Endothelial cell of umbilical vein (primary cell): ENCODE results near the gene MTAP. TPM values are rescaled to one million over a fixed set of nuclear protein-coding genes. Genes with fewer than 3 reads are reported as not detected.

Source experiments
- BruUV-seq: library from RNA; stranded (reverse); fragments of 400-500 nt; replicated peaks from 2 replicates; lab custom pipeline; 2021; lab: Mats Ljungman, UMichigan
- CTCF ChIA-PET: fragments of 300-600, 350-600 bp; sonication (Branson Sonifier 250); formaldehyde crosslinking; loops from one replicate; lab custom pipeline; 2021; ENCODE audit warnings: antibody characterized with exemption, inconsistent platforms; lab: Charles Lee
- POLR2A ChIA-PET: fragments of 300-600, 350-600 bp; sonication (Branson Sonifier 250); formaldehyde crosslinking; loops from one replicate; lab custom pipeline; 2021; ENCODE audit warnings: antibody characterized with exemption, inconsistent platforms; lab: Charles Lee
- DNase-seq: peaks from one replicate; pipeline ENCODE4 v3.0.0-alpha.2; 2011; ENCODE audit warnings: low read depth, low spot score
- FAIRE-seq: peaks from 2 replicates; lab custom pipeline; 2011; peaks lifted over from hg19 to GRCh38; lab: Jason Lieb, UNC
- H2AFZ ChIP-seq: 2 replicates; pipeline ENCODE4 v1.6.0; 2012; ENCODE audit warnings: low read depth, low read length, control low read depth, inconsistent platforms
- H3K27ac ChIP-seq: 2 replicates; pipeline ENCODE4 v1.5.1; 2011; ENCODE audit warnings: low read depth, mild to moderate bottlenecking, control low read depth, low read length, moderate library complexity; ENCODE audit not compliant: insufficient read depth
- H3K27me3 ChIP-seq, 2 experiments: 2 replicates each; pipeline versions ENCODE4 v1.6.0 to v1.6.1; 2011; ENCODE audit warnings: low read length in 2 of 2, mixed read lengths in 1 of 2; ENCODE audit not compliant: control insufficient read depth in 2 of 2, insufficient read depth in 2 of 2
- H3K36me3 ChIP-seq, 2 experiments: 2 replicates in 1 of 2; 3 replicates in 1 of 2; pipeline ENCODE4 v1.5.1; 2011; ENCODE audit warnings: low read length in 2 of 2, mild to moderate bottlenecking in 1 of 2, moderate library complexity in 1 of 2; ENCODE audit not compliant: control insufficient read depth in 2 of 2, insufficient read depth in 2 of 2; ENCODE audit errors: extremely low read depth in 1 of 2
- H3K4me1 ChIP-seq: 3 replicates; pipeline ENCODE4 v1.5.1; 2011; ENCODE audit warnings: mild to moderate bottlenecking, low read length; ENCODE audit not compliant: control insufficient read depth, insufficient read depth; ENCODE audit errors: extremely low read depth
- H3K4me2 ChIP-seq: 2 replicates; pipeline ENCODE4 v1.6.1; 2011; ENCODE audit warnings: low read length, control low read depth, mixed read lengths; ENCODE audit not compliant: insufficient read depth
- H3K4me3 ChIP-seq, 3 experiments: fragments of 200-600 bp in 1 of 3; sonication (generic), shearing (Covaris generic) in 1 of 3; replicated peaks in 1 of 3; 2 replicates each; pipeline ENCODE4 v1.5.1; 2011 to 2016; ENCODE audit warnings: control low read depth in 3 of 3, low read length in 3 of 3, mild to moderate bottlenecking in 2 of 3, inconsistent platforms in 1 of 3, low read depth in 1 of 3, moderate library complexity in 1 of 3; ENCODE audit not compliant: insufficient read depth in 1 of 3
- H3K79me2 ChIP-seq: 2 replicates; pipeline ENCODE4 v1.6.0; 2012; ENCODE audit warnings: low read length, inconsistent platforms; ENCODE audit not compliant: control insufficient read depth, insufficient read depth
- H3K9ac ChIP-seq: replicated peaks from 2 replicates; pipeline ENCODE3; 2011; ENCODE audit warnings: low read length, control low read depth; ENCODE audit not compliant: insufficient read depth; ENCODE audit errors: extremely low read depth
- H3K9me1 ChIP-seq: replicated peaks from 3 replicates; pipeline ENCODE4 v1.6.0; 2011; ENCODE audit warnings: mild to moderate bottlenecking, low read length; ENCODE audit not compliant: control insufficient read depth, insufficient read depth; ENCODE audit errors: extremely low read depth
- H3K9me3 ChIP-seq: replicated peaks from 2 replicates; pipeline ENCODE4 v1.5.1; 2012; ENCODE audit warnings: low read length, inconsistent platforms; ENCODE audit not compliant: control insufficient read depth, insufficient read depth
- H4K20me1 ChIP-seq: replicated peaks from 2 replicates; pipeline ENCODE3; 2011; ENCODE audit warnings: mild to moderate bottlenecking, low read length; ENCODE audit not compliant: control insufficient read depth, insufficient read depth; ENCODE audit errors: extremely low read depth
- CTCF ChIP-seq, 2 donors: IDR thresholded peaks; 1 replicate in 1 of 2; 2 replicates in 1 of 2; pipeline ENCODE4 v1.5.1; 2011; ENCODE audit warnings: low read length in 2 of 2, mild to moderate bottlenecking in 2 of 2, moderate library complexity in 2 of 2, control low read depth in 1 of 2, inconsistent platforms in 1 of 2, low read depth in 1 of 2; ENCODE audit not compliant: insufficient read depth in 1 of 2; ENCODE audit errors: extremely low read depth in 1 of 2
- EZH2 ChIP-seq: IDR thresholded peaks from 2 replicates; pipeline ENCODE4 v1.6.1; 2012; ENCODE audit warnings: borderline replicate concordance, low read depth, mild to moderate bottlenecking, moderate library complexity, low read length, inconsistent platforms; ENCODE audit not compliant: severe bottlenecking
- FOS ChIP-seq: IDR thresholded peaks from 2 replicates; pipeline ENCODE4 v1.6.1; 2011; ENCODE audit warnings: mild to moderate bottlenecking, low read length, moderate library complexity, borderline replicate concordance; ENCODE audit not compliant: insufficient read depth
- GATA2 ChIP-seq: IDR thresholded peaks from 2 replicates; pipeline ENCODE4 v1.7.0; 2011; ENCODE audit warnings: low read depth, mild to moderate bottlenecking, moderate library complexity, mixed read lengths, low read length; ENCODE audit not compliant: insufficient read length, insufficient read depth
- JUN ChIP-seq: IDR thresholded peaks from 2 replicates; pipeline ENCODE4 v1.6.1; 2011; ENCODE audit warnings: borderline replicate concordance, low read depth; ENCODE audit not compliant: insufficient read length, insufficient read depth
- MAX ChIP-seq: IDR thresholded peaks from 2 replicates; pipeline ENCODE4 v1.6.1; 2011; ENCODE audit not compliant: insufficient read depth, insufficient read length
- MYC ChIP-seq: IDR thresholded peaks from one replicate; pipeline ENCODE4 v1.6.1; 2011; ENCODE audit warnings: mild to moderate bottlenecking, low read depth, low read length
- POLR2A ChIP-seq: IDR thresholded peaks from 2 replicates; pipeline ENCODE4 v1.6.1; 2012; ENCODE audit warnings: low read depth, mild to moderate bottlenecking, control low read depth, low read length
- POLR2AphosphoS5 ChIP-seq: IDR thresholded peaks from 2 replicates; pipeline ENCODE4 v1.6.1; 2012; ENCODE audit warnings: low read depth, mild to moderate bottlenecking, control low read depth, low read length, moderate library complexity; ENCODE audit not compliant: insufficient read depth
- dilution Hi-C: fragments of 300-500 bp; cut with MboI; formaldehyde crosslinking; loops from one replicate; pipeline ENCODE4 v1.15.0; 2019; ENCODE audit warnings: low sequenced_read_pairs; ENCODE audit not compliant: extremely low pct_ligation_motif_present
- intact Hi-C: fragments of 100-400 bp; cut with micrococcal nuclease; formaldehyde crosslinking; loops from one replicate; pipeline ENCODE4 v1.10.0; 2022
- polyA plus RNA-seq, 4 experiments: library from polyadenylated mRNA; depleted of rRNA in 3 of 4; stranded (reverse) in 3 of 4; unstranded in 1 of 4; fragments of >200 nt; gene quantifications; 2 replicates each; pipeline versions ENCODE4 v1.2.1 to v1.2.3, GENCODE V29; 2011 to 2012; ENCODE audit warnings: missing spikeins in 1 of 4
- total RNA-seq: library from RNA; stranded (reverse); gene quantifications from 2 replicates; pipeline ENCODE4 v1.2.3, GENCODE V29; 2021

The MTAP gene
- total and polyA plus RNA-seq, 2 donors (not counting 3 experiments of a cell fraction or from before 2014, with no cell fraction given) = 11.3 to 55.1 TPM

GRCh38 chr9:21982861-21983560 is 180.6 kb downstream of the MTAP start:
- Histone ChIP-seq H3K4me2 (no peak overlapping the region), H3K4me1 (peaks cover 9% of the 10 kb centered on the region), H3K9me1 (no peaks in the 10 kb centered on the region), H3K4me3 (no peak overlapping the region), H3K79me2 (no peaks in the 10 kb centered on the region), H3K9me3 (no peaks in the 10 kb centered on the region), H3K9ac (no peak overlapping the region), H3K36me3 (no peaks in the 10 kb centered on the region), H2AFZ (no peak overlapping the region), H3K27me3 (peaks cover 38 to 95% of the 10 kb centered on the region in 2 experiments), H3K27ac (no peak overlapping the region), H4K20me1 (no peaks in the 10 kb centered on the region)
- FAIRE-seq (no peak), DNase-seq (no peak)
- CTCF ChIA-PET = interaction anchor here (0.6 to 2.7 kb wide), 9 partner anchors 9 to 261 kb away, joined by 3 to 10 read pairs (median 4); partner anchors contain the start of genes CDKN2A, CDKN2B and CDKN2B-AS1
- intact Hi-C loops = no loop called here
- POLR2A ChIA-PET = no interaction called here
- dilution Hi-C loops = no loop called here
- TF ChIP-seq MYC (no peak), GATA2 (no peak), EZH2 (no peak), FOS (no peak), JUN (no peak), POLR2AphosphoS5 (no peak)
- BruUV-seq = no TSS peak

- dilution Hi-C loops = no loop called here
- POLR2A ChIA-PET = no interaction called here
- Histone ChIP-seq H3K79me2 (no peaks in the 10 kb centered on the region), H3K9ac (no peak overlapping the region), H3K27ac (no peak overlapping the region), H2AFZ (no peak overlapping the region), H3K9me3 (no peaks in the 10 kb centered on the region), H3K27me3 (peaks cover 39 to 96% of the 10 kb centered on the region in 2 experiments), H3K4me2 (no peak overlapping the region), H4K20me1 (no peaks in the 10 kb centered on the region), H3K4me3 (no peak overlapping the region), H3K4me1 (peaks cover 9% of the 10 kb centered on the region), H3K36me3 (no peaks in the 10 kb centered on the region), H3K9me1 (no peaks in the 10 kb centered on the region)
- no peak for DNase-seq
- intact Hi-C loops = no loop called here
- CTCF ChIA-PET = interaction anchor here (0.6 to 2.7 kb wide), 8 partner anchors 11 to 261 kb away, joined by 3 to 10 read pairs (median 4); partner anchors contain the start of genes CDKN2A, CDKN2B and CDKN2B-AS1
- BruUV-seq = no TSS peak
- FAIRE-seq = no peak
- TF ChIP-seq JUN = no peak
- TF ChIP-seq EZH2 = no peak
- TF ChIP-seq MYC = no peak
- TF ChIP-seq CTCF (IDR thresholded peaks at IDR 0.05; ENCODE audit: extremely low read depth in 1 of 2, insufficient read depth in 1 of 2, low read depth in 1 of 2, low read length in 2 of 2) = no peak
- TF ChIP-seq GATA2 = no peak
- no peak for TF ChIP-seq FOS
- no peak for TF ChIP-seq MAX
- TF ChIP-seq POLR2AphosphoS5 = no peak
- no peak for TF ChIP-seq POLR2A
Observed at GRCh38 chr9:21983561-21983935, 181.1 kb downstream of the MTAP start.
